SKM-1 (cell line): Measurements from ENCODE around the gene KNDC1.

Experiments
- DNase-seq: peaks from one replicate; lab custom pipeline; 2025; ENCODE audit not compliant: unreplicated experiment; lab: John Stamatoyannopoulos, UW

Gene KNDC1

DNA sequence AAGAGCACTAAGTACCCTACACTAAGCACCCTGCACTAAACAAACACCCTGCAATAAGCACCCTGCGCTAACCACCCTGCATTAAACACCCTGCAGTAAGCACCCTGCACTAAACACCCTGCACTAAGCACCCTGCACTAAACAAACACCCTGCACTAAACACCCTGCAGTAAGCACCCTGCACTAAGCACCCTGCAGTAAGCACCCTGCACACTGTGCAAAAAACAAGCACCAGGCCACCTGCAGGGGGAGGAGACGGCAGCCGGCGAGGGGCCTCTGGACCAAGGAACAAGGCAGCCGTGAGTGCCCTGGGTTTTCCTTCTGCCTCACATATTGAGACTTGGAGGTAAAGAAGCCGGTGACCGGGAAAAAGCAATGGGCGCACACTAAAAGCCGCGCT is 30.2 kb downstream of the KNDC1 start:
- DNase-seq, result no peak

DNA sequence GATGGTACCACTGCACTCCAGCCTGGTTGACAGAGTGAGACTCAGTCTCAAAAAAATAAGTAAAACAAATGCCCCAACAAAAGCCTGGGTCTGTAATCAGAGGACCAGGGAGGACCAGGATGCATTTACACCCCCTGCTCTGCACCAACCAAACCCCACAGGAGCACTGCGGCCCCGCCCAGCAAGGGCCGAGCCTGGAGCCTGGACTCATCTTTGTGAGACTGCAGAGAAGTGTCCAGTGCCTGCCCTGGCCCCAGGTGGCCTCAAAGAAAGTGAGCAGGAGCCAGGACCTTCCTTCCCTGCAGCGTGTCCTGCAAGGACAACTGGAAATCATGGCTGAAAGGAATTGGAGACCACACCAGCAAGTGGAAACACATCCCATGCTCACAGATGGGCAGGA is 31.6 kb downstream of the KNDC1 start:
- no peak for DNase-seq

DNA sequence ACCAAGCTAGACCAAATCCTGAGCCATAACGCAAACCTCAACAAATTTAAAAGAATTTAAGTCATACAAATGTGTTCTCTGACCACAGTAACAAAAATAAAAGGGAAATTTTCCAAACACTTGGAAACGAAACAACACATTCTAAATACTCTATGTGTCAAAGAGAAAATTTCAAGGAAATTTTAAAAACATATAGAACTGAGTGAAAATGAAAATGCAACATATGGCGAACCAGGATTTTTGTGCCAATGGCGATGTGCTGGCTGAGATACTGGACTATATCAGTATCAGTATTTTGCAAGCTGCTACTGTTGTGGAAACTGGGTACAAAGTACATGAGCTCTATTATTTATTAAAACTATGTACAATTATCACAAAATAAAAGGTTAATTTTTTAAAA is 34.1 kb downstream of the KNDC1 start:
- no peak for DNase-seq

DNA sequence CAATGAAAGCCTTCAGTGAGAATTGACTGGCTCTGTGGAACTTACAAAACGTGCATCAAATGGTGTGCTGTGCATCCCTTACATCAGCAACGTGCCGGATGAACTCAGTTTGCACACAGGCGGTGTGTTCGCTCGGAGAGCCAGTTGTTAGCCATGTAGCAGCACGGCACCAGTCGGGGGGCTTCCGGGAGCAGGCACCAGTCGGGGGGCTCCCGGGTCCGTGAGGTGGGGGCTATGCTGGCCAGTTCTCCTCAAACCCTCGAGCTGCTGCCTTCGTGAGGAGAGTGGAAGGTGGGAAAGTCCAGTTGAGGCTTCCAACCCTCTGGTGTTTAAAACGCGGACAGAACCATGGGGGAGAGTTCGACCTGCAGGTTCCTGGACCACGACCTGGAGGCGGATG is 35.1 kb downstream of the KNDC1 start:
- DNase-seq, result no peak

DNA sequence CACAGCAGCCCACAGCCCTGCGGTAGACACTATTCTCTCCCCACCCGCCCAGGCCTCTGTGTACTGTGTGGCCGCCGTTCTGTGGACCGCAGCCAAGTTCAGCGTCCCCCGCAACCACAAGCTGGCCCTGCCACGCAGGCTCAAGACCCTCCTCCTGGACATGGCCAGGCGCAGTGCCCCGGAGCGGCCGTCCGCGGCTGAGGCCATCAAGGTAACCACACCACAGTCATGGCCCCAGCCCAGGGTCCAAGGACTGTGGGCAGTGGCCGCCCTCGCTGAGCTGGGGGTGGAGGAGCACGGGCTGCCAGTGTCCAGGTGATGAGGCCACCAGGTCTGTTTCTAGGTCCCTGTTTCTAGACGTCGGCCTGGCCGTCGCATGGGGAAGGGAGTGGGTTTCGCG is 35.6 kb downstream of the KNDC1 start:
- DNase-seq, result no peak

DNA sequence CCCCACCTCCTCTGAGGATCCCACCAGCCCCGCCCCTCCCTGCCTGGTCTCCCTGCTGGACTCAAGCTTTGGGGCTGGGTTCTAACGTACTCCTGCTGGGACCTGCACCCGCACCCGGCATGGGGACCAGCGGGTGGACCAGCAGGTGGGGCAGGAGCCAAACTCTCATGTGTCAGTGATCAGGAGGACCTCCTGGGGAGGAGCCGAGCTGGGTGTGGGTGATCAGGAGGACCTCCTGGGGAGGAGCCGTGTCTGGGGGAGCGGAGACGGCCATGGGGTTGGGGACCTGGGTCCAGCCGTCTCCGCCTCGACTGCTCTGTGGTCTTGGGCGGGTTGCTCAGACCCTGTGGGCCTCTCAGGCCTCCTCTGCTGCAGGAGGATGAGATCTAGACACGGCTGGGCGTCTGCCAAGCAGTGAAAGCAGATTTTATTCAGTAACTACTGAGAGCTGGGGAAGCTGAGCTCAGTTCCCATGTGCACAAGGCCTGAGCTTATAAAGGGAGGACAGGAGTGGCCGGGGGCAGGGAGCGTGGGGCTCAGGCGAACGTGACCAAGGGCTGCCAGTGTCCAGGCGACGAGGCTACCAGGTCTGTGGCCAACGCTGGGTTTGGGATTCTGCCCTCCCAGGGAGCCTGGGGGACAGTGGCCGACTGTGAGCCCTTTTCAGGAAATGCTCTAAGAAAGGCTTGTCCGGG is 36.3 kb downstream of the KNDC1 start:
- no peak for DNase-seq

DNA sequence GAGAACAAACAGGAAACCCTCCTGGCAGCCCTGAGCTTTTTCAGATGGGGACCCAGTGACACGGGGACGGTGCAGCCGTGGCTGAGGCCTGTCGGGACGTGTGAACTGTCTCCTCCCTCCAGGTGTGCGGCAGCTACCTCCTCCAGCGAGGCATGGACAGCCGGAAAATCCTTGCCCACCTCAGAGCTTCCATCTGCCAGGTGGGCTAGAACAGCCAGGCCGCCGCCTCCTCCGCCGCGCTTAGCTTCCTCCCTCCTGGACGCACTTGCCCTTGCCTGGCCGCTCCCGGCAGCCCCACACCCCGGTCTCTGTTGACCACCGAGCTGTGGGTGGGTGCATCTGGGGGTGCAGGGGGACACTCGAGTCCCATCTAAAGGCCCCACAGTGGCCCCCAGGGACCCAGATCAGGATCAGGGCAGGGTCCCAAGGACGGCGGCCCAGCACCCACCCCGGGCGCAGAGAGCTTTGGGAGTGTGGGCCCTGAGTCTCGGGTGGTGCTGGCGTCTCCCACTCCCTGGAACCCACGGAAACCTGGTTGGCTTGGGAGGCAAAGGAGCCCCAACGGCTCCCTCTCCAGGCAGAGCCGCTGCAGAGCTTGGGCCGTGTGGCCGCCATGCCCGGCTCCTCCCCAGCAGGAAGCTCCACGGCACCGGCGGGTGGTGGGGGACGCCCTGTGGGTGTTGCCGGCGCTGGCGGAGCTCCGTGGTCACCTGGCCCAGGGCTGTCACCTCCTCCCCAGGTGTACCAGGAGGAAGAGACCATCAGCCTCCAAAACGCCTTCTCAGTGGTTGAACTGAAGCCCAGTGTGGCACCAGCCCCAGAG is 37.1 kb downstream of the KNDC1 start:
- DNase-seq, result no peak

DNA sequence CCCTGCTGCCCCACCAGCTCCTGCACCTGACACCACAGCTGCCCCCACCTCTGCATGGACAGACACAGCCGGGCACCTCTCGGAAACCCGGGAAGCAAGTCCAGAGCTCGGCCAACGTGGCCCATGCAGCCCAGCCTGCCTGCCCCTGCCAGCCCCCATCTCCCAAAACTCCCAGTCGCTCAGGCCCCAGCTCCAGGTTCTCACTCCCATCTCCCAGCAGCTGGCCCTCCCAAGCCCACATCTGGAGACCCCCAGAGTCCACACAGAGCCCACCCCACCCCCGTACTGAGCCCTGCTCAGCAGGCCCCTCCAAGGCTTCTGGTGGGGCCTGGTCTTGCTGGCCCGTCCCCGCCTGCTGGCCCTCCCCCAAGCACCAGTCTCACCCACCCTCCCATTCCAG is 37.8 kb downstream of the KNDC1 start:
- no peak for DNase-seq

DNA sequence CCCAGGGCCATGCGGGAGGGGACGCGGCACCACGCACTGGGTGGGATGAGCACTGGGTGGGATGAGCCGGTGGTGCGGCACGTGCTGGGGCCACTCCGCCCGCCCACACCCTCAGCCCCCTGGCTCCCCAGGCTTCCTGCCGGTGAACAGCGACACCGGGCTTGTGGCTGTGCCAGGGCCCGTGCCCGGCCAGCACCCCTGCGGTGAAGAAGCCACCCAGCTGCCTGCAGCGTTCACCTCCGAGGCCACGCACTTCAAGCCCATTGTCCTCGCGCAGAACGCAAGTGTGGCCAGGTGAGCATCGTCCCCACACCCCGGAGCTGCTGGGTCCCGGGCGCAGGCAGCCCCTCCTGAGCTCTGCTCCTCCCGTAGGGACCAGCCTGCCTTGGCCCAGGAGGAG is 38.2 kb downstream of the KNDC1 start:
- no peak for DNase-seq

DNA sequence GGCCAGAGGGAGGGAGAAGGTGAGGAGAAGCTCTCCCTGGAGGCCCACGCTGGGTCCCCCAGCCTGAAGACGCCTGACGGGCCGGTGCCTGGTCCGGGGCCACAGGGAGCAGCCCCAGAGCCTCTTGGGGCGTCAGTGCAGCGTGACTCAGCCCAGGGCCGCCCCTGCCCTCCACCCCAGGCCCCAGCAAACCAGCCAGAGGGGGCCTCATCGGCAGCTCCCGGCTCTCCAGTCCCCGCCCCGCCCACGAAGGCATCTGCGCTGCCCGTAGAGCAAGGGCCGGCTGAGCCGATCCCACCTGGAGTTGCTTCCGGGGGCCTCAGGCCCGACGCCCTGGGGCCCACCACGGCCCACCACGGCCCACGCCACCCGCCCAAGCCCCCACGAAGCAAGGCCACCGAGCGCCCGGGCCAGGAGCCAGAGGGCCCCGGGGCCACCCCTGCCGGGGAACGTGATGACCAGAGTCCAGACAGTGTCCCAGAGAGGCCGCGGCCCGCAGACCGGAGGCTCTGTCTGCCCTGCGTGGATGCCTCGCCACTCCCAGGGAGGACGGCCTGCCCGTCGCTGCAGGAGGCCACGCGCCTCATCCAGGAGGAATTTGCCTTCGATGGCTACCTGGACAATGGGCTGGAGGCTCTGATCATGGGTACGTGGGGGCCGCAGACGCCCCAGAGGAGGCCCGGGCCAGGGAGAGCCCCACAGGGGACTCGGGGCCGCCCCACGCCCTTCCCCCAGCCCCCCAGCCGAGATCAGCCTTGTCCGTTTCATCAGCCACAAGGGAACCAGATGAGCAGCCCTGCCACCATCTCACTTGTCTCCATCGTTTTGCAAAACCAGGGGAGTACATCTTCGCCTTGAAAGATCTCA is 38.8 kb downstream of the KNDC1 start:
- DNase-seq, result no peak

DNA sequence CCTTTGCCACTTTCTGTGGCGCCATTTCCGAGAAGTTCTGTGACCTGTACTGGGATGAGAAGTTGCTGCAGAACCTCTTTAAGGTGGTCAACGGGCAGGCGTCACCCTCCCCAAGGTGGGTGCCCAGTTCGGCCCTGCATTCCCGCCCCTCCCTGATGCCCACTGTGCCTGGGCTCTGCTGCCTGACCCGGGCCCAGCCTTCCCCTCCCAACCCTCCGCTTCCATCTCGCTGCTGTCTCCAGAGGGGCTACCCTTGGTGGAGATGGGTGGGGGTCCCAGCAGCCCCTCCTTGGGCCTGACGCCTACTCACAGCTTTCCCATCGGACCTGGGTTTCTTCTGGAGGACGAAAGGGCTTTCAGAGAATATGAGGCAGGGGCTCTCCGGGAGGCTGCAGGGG is 39.5 kb downstream of the KNDC1 start:
- DNase-seq, result no peak

DNA sequence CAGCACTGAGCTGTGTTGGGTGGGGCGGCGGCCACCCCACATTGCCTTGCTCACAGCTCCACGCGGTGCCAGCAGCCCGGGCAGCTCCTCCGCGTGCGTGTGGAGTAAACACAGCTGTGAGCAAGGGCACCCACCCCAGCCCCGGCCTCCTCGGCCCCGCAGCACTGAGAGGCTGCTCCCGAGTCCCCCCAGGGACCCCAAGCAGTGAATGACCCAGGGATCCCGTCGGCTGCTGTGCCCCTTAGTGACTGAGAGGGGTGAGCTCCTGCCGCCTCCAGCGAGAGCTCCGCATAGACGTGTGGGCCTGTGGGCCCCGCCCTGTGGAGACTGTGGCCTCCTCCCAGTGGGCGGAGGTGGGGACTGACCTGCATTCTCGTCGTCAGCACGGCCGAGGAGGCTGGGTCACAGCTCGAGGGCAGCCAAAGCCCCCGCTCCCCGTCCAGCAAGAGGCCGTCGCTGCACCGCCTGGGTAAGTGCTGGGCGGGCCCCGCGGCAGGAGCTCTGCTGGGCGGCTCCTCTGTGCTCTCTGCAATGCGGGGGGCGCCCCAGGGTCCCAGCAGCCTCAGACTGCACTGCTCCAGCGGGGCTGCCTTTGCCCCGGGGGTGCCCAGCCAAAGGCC is 40.1 kb downstream of the KNDC1 start:
- DNase-seq, result no peak

DNA sequence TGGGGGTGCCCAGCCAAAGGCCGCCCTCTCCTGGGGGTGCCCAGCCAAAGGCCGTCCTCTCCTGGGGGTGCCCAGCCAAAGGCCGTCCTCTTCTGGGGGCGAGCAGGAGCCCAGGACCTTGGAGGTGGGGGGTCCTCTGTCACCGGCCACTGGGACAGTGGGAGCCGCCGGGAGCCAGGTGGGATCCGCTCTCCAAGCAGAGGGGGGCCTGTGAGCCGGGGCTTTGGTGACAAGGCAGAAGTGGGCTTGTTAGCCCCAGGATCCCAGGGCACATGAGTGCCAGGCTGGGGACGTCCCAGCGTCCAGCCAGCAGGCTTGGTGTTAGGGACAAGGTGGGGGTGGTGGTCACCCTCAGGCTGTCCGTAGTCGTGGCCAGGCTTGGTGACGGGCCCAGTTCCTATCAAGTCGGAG is 40.6 kb downstream of the KNDC1 start:
- DNase-seq, result no peak

DNA sequence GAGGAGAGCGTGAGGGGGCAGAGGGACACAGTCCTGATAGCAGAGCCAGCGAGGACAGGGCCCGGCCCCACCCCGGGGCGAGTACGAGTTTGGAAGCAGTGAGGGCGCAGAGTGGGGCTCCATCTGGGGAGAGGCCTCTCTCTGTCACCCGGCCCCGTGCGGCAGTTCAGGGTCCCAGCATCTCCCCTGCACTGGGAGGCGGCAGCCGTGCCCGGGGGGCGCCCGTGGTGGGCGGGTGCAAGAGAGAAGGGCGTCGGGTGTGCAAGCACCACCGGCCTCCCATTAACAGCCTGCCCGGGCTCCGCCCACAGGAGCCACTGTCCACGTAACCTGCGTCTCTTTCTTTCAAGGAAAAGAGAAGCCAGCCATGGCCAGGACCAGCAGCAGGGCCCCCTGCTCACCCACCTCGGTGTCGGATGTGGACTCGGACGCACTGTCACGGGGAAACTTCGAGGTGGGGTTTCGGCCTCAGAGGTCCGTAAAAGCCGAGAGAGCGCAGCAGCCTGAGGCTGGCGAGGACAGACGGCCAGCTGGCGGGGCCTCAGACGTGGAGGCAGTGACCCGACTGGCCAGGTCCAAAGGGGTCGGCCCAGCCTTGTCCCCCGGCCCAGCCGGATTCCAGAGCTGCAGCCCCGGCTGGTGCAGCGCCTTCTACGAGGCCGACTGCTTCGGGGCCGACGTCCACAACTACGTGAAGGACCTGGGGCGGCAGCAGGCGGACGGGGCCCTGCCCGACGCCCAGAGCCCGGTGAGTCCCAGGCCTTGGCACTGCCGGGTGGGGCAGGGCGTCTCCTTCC is 41.3 kb downstream of the KNDC1 start:
- no peak for DNase-seq

DNA sequence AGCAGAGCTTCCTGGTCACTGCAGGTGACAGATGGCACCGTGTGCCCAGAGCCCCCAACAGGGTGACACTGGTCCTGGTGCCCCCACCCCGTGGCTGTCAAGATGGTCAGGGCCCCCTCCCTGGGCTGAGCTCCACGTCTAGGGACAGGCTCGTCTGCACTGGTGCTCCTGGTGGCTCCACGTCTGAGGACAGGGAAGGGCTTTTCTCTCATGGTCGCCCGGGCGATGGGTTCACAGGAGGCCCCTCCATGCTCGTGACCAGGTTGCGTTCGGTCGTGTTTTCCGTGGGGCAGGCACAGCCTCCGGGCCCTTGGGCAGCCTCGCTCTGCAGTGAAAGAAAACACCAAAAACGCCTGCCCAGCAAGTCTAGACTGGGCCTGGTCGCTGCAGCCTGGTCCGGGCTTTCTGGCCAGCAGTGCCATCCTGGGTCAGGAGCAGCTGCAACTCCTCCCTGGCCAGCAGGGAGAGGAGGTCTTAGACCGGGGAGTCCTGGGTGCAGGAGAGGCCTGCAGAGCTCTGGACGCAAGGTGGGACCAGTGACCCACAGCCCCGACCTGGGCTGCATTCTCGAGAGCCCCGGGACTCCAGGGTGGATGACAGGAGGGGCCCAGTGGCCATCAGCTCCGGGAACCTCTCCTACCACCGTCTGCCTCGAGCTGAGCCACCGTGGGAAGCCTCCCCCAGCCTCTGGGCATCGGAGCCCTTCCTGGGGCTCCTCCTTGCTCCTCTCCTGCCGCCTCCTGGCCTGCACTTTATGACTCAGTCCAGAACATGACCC is 42.1 kb downstream of the KNDC1 start:
- no peak for DNase-seq

DNA sequence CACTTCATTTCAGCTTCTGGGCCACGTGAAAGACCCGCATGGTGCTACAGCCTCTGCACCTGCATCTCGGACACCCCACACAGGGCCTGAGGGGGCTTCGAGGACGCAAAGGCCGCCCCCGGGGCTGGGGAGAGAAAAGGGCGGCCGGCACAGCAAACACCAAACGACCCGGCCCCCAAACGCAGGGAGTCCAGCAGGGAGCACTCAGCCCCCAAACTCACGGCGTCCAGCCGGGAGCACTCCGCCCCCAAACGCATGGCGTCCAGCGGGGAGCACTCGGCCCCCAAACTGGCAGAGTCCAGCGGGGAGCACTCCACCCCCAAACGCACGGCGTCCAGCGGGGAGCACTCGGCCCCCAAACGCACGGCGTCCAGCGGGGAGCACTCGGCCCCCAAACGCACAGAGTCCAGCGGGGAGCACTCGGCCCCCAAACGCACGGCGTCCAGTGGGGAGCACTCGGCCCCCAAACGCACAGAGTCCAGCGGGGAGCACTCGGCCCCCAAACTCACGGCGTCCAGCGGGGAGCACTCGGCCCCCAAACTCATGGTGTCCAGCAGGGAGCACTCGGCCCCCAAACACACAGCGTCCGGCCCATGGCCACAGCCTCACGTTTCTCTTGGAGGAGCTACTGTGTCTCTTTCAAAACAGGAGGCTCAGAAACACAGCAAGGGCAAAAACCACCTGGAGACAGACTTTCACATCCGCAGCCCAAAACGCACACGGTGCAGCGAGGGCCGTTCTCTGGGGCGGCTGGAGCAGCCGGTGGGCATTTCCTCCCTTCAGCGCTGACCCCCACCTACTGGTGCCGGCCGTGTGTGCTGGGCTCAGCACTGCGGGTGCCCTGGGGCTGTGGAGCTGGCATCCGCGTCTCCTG is 43.0 kb downstream of the KNDC1 start:
- no peak for DNase-seq

DNA sequence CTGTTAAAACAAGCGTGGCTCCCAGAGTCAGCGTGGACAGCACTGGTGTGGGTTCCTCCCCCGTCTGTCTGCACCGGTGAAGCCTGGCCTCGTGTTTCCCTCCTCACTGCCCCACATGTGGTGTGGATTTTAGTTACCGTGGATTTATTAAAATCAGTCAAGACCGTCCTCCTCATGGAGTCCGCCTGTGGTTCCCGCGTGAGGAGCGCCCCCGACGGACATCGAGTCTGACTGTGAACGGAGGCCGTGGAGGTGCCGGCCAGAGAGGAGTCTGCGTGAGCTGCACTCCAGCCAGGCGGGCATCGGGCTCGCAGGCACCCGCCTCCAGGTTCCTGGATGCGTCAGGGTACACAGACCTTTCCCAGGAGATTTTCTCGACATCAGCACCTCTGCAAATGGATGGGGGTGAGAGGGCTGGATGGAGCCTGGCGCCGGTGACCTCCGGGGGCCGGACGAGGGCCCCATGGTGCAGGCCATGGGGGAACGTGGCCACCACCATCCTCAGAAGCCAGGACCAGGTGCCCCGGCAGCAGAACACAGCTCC is 43.7 kb downstream of the KNDC1 start:
- DNase-seq, result no peak

DNA sequence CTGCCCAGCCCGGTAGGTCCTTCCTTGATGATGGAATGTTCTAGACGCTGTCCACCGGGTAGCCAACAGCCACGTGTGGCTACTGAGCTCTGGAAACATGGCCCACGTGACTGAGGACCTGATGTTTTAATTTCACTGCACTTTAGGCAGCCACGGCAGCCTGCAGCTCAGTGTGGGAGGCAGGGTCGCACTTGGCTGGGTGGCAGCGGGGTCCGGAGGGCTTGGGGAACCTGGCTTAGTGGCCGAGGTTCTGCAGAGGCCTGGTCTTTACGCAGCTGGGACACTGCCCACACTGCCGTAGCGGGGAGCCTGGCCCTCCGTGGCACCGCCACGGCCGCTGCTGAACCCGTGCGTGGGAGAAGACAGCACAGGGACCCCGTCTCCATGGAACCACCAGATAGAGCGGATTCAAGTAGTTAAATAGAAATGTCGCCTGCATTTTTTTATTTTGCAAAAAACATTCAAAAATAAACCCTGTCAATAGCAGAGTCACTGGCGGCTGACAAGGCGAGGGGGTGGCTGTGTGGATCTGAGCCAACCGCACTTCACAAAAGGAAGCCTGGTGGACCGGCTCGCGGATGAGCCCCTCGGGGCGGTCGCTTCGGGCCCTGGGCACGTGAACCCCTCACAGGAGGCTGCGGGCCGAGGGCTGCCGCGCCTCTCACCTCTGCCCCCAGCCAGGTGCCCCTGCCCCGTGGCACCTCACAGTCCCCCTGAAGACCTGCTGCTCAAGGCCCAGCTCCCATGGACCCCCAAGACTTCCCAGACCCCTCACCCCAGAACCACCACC is 44.4 kb downstream of the KNDC1 start:
- DNase-seq, result no peak
